Keratinocyte (primary cell): ENCODE data around the gene GAS2. TPM values are rescaled to one million over a fixed set of nuclear protein-coding genes. Genes with fewer than 3 reads are reported as not detected.

Source experiments
- DNase-seq: peaks from one replicate; pipeline ENCODE4 v3.0.0-alpha.2; 2011; ENCODE audit warnings: low read depth, missing footprints, low spot score
- FAIRE-seq: peaks from 2 replicates; lab custom pipeline; 2011; peaks lifted over from hg19 to GRCh38; lab: Jason Lieb, UNC
- H2AFZ ChIP-seq: 2 replicates; pipeline ENCODE4 v1.6.0; 2012; ENCODE audit warnings: low read length, control low read depth, inconsistent platforms; ENCODE audit not compliant: control insufficient read depth
- H3K27ac ChIP-seq: 2 replicates; pipeline ENCODE4 v1.5.1; 2011; ENCODE audit warnings: low read length; ENCODE audit not compliant: control insufficient read depth, insufficient read depth
- H3K27me3 ChIP-seq: 3 replicates; pipeline ENCODE4 v1.6.0; 2011; ENCODE audit warnings: low read length; ENCODE audit not compliant: control insufficient read depth, insufficient read depth; ENCODE audit errors: extremely low read depth
- H3K36me3 ChIP-seq, 2 experiments: 2 replicates in 1 of 2; 3 replicates in 1 of 2; pipeline ENCODE4 v1.5.1; 2011; ENCODE audit warnings: low read length in 2 of 2, mild to moderate bottlenecking in 1 of 2; ENCODE audit not compliant: control insufficient read depth in 2 of 2, insufficient read depth in 2 of 2; ENCODE audit errors: extremely low read depth in 1 of 2
- H3K4me1 ChIP-seq: 3 replicates; pipeline ENCODE4 v1.5.1; 2011; ENCODE audit warnings: low read length; ENCODE audit not compliant: control insufficient read depth, insufficient read depth; ENCODE audit errors: extremely low read depth
- H3K4me2 ChIP-seq: 3 replicates; pipeline ENCODE4 v1.6.0; 2011; ENCODE audit warnings: low read depth, low read length; ENCODE audit not compliant: control insufficient read depth, insufficient read depth; ENCODE audit errors: extremely low read depth
- H3K4me3 ChIP-seq, 3 experiments: fragments of 200-600 bp in 1 of 3; sonication (generic) in 1 of 3; 2 replicates in 2 of 3; 3 replicates in 1 of 3; pipeline ENCODE4 v1.5.1; 2011 to 2016; ENCODE audit warnings: low read length in 3 of 3, mild to moderate bottlenecking in 3 of 3, control low read depth in 2 of 3, inconsistent platforms in 1 of 3, low read depth in 1 of 3, mixed read lengths in 1 of 3, mixed run types in 1 of 3, moderate library complexity in 1 of 3; ENCODE audit not compliant: control insufficient read depth in 2 of 3, insufficient read depth in 2 of 3; ENCODE audit errors: extremely low read depth in 1 of 3
- H3K79me2 ChIP-seq: 2 replicates; pipeline ENCODE4 v1.6.0; 2012; ENCODE audit warnings: low read length; ENCODE audit not compliant: control insufficient read depth, insufficient read depth
- H3K9ac ChIP-seq: 3 replicates; pipeline ENCODE4 v1.6.0; 2011; ENCODE audit warnings: low read length; ENCODE audit not compliant: control insufficient read depth, insufficient read depth; ENCODE audit errors: extremely low read depth
- H3K9me1 ChIP-seq: 3 replicates; pipeline ENCODE4 v1.6.0; 2011; ENCODE audit warnings: low read length; ENCODE audit not compliant: control insufficient read depth, insufficient read depth; ENCODE audit errors: extremely low read depth
- H3K9me3 ChIP-seq: 2 replicates; pipeline ENCODE4 v1.5.1; 2012; ENCODE audit warnings: low read depth, low read length; ENCODE audit not compliant: control insufficient read depth
- H4K20me1 ChIP-seq: 3 replicates; pipeline ENCODE4 v1.6.0; 2011; ENCODE audit warnings: low read length; ENCODE audit not compliant: control insufficient read depth, insufficient read depth; ENCODE audit errors: extremely low read depth
- EZH2 ChIP-seq: IDR thresholded peaks from one replicate; pipeline ENCODE4 v1.6.1; 2012; ENCODE audit warnings: inconsistent platforms, mild to moderate bottlenecking, low read length, moderate library complexity
- dilution Hi-C: fragments of 300-500 bp; cut with MboI; formaldehyde crosslinking; loops from one replicate; pipeline ENCODE4 v1.7.0; 2020; ENCODE audit warnings: low sequenced_read_pairs; ENCODE audit not compliant: extremely low pct_ligation_motif_present
- polyA plus RNA-seq, 5 experiments: library from polyadenylated mRNA; depleted of rRNA in 3 of 5; stranded (reverse) in 3 of 5; stranded (forward) in 1 of 5; unstranded in 1 of 5; fragments of >200 nt; gene quantifications; 1 replicate in 1 of 5; 2 replicates in 3 of 5; 3 replicates in 1 of 5; pipeline versions ENCODE4 v1.2.1 to v1.2.3, GENCODE V29; 2011 to 2012; ENCODE audit warnings: missing spikeins in 2 of 5, low read depth in 1 of 5, low replicate concordance in 1 of 5
- TF ChIP-seq, protein P1 (sequence below), 3 experiments: IDR thresholded peaks in 1 of 3; conservative IDR thresholded peaks in 1 of 3; optimal IDR thresholded peaks in 1 of 3; 2 replicates in 2 of 3; 3 replicates in 1 of 3; pipeline versions ENCODE3 to v1.5.1; 2011; ENCODE audit warnings: low read length in 3 of 3, mild to moderate bottlenecking in 3 of 3, moderate library complexity in 2 of 3, control low read depth in 1 of 3, inconsistent platforms in 1 of 3; ENCODE audit not compliant: insufficient read depth in 2 of 3; ENCODE audit errors: extremely low read depth in 1 of 3

The GAS2 gene
- polyA plus RNA-seq, 1 donor (not counting 4 experiments of a cell fraction or from before 2014, with no cell fraction given): 0.62 TPM

DNA sequence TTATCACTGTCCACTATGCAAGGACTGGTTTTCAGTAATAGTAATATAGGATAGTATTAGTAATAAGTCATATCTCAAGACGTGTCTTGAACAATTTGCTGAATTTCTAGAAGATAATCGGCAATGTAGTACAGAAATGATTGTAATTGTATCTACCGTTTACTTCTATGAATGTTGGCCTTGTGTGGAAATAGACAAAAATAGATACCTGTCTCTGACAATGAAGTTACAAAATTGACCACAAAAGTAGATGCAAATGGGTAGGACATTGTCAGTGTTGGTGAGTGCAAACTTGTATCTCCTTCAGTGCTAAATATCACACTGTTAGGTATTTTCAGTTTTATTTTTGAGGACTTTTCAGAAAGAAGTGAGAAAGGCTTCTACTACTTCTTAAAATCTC, 120.1 kb downstream of the GAS2 start:
- Histone ChIP-seq H3K4me1 (no peaks in the 10 kb centered on the region), H3K79me2 (no peaks in the 10 kb centered on the region), H3K9me3 (no peaks in the 10 kb centered on the region), H3K27me3 (no peaks in the 10 kb centered on the region), H3K9me1 (no peaks in the 10 kb centered on the region), H3K4me3 (no peak overlapping the region), H2AFZ (no peak overlapping the region), H4K20me1 (no peaks in the 10 kb centered on the region), H3K9ac (no peak overlapping the region), H3K4me2 (no peak overlapping the region), H3K27ac (no peak overlapping the region), H3K36me3 (no peaks in the 10 kb centered on the region)
- dilution Hi-C loops: loop anchor here (25.0 kb wide), 2 partner anchors 99 to 224 kb away; no protein-coding TSS in a partner anchor
- no peak for DNase-seq
- FAIRE-seq: no peak
- TF ChIP-seq, protein P1, sequence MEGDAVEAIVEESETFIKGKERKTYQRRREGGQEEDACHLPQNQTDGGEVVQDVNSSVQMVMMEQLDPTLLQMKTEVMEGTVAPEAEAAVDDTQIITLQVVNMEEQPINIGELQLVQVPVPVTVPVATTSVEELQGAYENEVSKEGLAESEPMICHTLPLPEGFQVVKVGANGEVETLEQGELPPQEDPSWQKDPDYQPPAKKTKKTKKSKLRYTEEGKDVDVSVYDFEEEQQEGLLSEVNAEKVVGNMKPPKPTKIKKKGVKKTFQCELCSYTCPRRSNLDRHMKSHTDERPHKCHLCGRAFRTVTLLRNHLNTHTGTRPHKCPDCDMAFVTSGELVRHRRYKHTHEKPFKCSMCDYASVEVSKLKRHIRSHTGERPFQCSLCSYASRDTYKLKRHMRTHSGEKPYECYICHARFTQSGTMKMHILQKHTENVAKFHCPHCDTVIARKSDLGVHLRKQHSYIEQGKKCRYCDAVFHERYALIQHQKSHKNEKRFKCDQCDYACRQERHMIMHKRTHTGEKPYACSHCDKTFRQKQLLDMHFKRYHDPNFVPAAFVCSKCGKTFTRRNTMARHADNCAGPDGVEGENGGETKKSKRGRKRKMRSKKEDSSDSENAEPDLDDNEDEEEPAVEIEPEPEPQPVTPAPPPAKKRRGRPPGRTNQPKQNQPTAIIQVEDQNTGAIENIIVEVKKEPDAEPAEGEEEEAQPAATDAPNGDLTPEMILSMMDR (optimal IDR thresholded peaks at IDR 0.05 in 1 of 3, IDR thresholded peaks at IDR 0.05 in 1 of 3, conservative IDR thresholded peaks at IDR 0.05 in 1 of 3; ENCODE audit: extremely low read depth in 1 of 3, insufficient read depth in 2 of 3, low read length in 3 of 3): no peak
- TF ChIP-seq EZH2: no peak

DNA sequence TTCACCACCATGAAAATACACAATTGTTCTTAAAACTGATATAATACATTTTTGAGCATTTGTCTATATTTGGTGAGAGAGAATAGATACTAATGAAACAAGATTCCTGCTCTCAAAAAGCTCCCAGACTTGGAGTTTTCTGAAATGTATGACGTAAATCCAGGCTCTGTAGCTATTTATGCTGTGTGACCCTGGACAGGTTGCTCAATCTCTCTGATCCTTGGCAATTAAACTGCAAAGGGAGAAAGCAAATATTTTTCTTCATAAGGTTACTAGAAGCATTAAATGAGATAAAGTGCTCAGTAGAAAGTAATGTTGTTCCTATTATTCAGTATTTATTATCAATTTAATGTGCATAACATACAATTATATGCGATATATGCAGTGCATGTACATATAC, 120.6 kb downstream of the GAS2 start:
- no peaks in the 10 kb centered on the region for H3K9me1 ChIP-seq
- no peaks in the 10 kb centered on the region for H3K9me3 ChIP-seq
- H3K27ac ChIP-seq: no peak overlapping the region
- H3K27me3 ChIP-seq: no peaks in the 10 kb centered on the region
- H4K20me1 ChIP-seq: no peaks in the 10 kb centered on the region
- H3K4me3 ChIP-seq: no peak overlapping the region
- DNase-seq: no peak
- no peak for TF ChIP-seq EZH2
- TF ChIP-seq, protein P1 (optimal IDR thresholded peaks at IDR 0.05 in 1 of 3, IDR thresholded peaks at IDR 0.05 in 1 of 3, conservative IDR thresholded peaks at IDR 0.05 in 1 of 3; ENCODE audit: extremely low read depth in 1 of 3, insufficient read depth in 2 of 3, low read length in 3 of 3): no peak
- H3K79me2 ChIP-seq: no peaks in the 10 kb centered on the region
- dilution Hi-C loops: loop anchor here (25.0 kb wide), 2 partner anchors 100 to 225 kb away; no protein-coding TSS in a partner anchor
- no peak overlapping the region for H3K9ac ChIP-seq
- H2AFZ ChIP-seq: no peak overlapping the region
- no peaks in the 10 kb centered on the region for H3K36me3 ChIP-seq
- no peak overlapping the region for H3K4me2 ChIP-seq
- no peaks in the 10 kb centered on the region for H3K4me1 ChIP-seq
- no peak for FAIRE-seq
